RKO (cell line): ENCODE measurements around the gene RTN4R.

Experiments
- DNase-seq: peaks from one replicate; pipeline ENCODE4 v3.0.0-alpha.2; 2016; ENCODE audit warnings: low spot score

The RTN4R gene

GRCh38 chr22:20199413-20199842 lies 68.7 kb downstream of the RTN4R start:
- no peak for DNase-seq

GRCh38 chr22:20198557-20199319 lies 69.4 kb downstream of the RTN4R start:
- DNase-seq = no peak

- DNase-seq = no peak
Measured at GRCh38 chr22:20197407-20198030, 70.6 kb downstream of the RTN4R start.

- DNase-seq = no peak
Measured at GRCh38 chr22:20196094-20196842, 71.8 kb downstream of the RTN4R start.

GRCh38 chr22:20194681-20195593 lies 73.2 kb downstream of the RTN4R start:
- no peak for DNase-seq

- DNase-seq = no peak
Measured at GRCh38 chr22:20193761-20194494, 74.2 kb downstream of the RTN4R start.

- DNase-seq = no peak
Measured at GRCh38 chr22:20192972-20193760, 75.0 kb downstream of the RTN4R start.

GRCh38 chr22:20192293-20192971 lies 75.7 kb downstream of the RTN4R start:
- no peak for DNase-seq

GRCh38 chr22:20191803-20192202 lies 76.3 kb downstream of the RTN4R start:
- DNase-seq = no peak
